CD4-positive, CD25-positive, alpha-beta regulatory T cell (primary cell): ENCODE measurements around the gene VMP1. TPM values are rescaled to one million over a fixed set of nuclear protein-coding genes. Genes with fewer than 3 reads are reported as not detected.
A peak's percentile ranks its signal among the peaks of the same experiment; 100 is the strongest.

Experiments
- ATAC-seq, 2 donors: fragments of 150-1000 bp; cut with Tn5 transposase; one replicate each; pipeline ENCODE4 v1.10.0; 2021; ENCODE audit warnings: low read depth in 2 of 2, moderate number of reproducible peaks in 2 of 2, moderate library complexity in 1 of 2
- DNase-seq, 3 donors: peaks; one replicate each; pipeline versions ENCODE4 v3.0.0 to v3.0.0-alpha.2; 2012 to 2022; ENCODE audit warnings: mixed read lengths in 1 of 3
- H3K27ac ChIP-seq: one replicate; pipeline ENCODE4 v1.7.0; 2013; ENCODE audit warnings: mild to moderate bottlenecking, low read length; ENCODE audit not compliant: insufficient read depth, poor library complexity, severe bottlenecking
- H3K27me3 ChIP-seq: one replicate; pipeline ENCODE4 v1.7.0; 2013; ENCODE audit warnings: low read length; ENCODE audit not compliant: control insufficient read depth, insufficient read depth
- H3K36me3 ChIP-seq: one replicate; pipeline ENCODE4 v1.7.0; 2013; ENCODE audit warnings: mild to moderate bottlenecking, low read length, moderate library complexity; ENCODE audit not compliant: control insufficient read depth, insufficient read depth
- H3K4me1 ChIP-seq: 2 replicates; pipeline ENCODE4 v1.7.0; 2013; ENCODE audit warnings: mild to moderate bottlenecking, low read length; ENCODE audit not compliant: insufficient read depth, control insufficient read depth, poor library complexity, severe bottlenecking
- H3K4me3 ChIP-seq: one replicate; pipeline ENCODE4 v1.7.0; 2013; ENCODE audit warnings: low read depth, mild to moderate bottlenecking, low read length, moderate library complexity
- H3K9me3 ChIP-seq, 2 experiments: 1 replicate in 1 of 2; 2 replicates in 1 of 2; pipeline ENCODE4 v1.7.0; 2013; ENCODE audit warnings: low read length in 2 of 2, mild to moderate bottlenecking in 1 of 2, moderate library complexity in 1 of 2; ENCODE audit not compliant: control insufficient read depth in 2 of 2
- H3K27ac Mint-ChIP-seq, 3 donors: one replicate each; pipeline ENCODE4 v1.8.0; 2020 to 2022; ENCODE audit warnings: mild to moderate bottlenecking in 3 of 3, mixed read lengths in 3 of 3, moderate library complexity in 2 of 3
- H3K27me3 Mint-ChIP-seq: one replicate; pipeline ENCODE4 v1.8.0; 2022; ENCODE audit warnings: mild to moderate bottlenecking, mixed read lengths
- H3K36me3 Mint-ChIP-seq: one replicate; pipeline ENCODE4 v1.8.0; 2020; ENCODE audit warnings: mixed read lengths
- H3K4me1 Mint-ChIP-seq, 4 donors: one replicate each; pipeline ENCODE4 v1.8.0; 2020 to 2022; ENCODE audit warnings: mixed read lengths in 4 of 4, mild to moderate bottlenecking in 1 of 4
- H3K4me3 Mint-ChIP-seq, 4 donors: one replicate each; pipeline ENCODE4 v1.8.0; 2020 to 2022; ENCODE audit warnings: mild to moderate bottlenecking in 4 of 4, mixed read lengths in 4 of 4, moderate library complexity in 3 of 4
- H3K9me3 Mint-ChIP-seq, 7 donors: one replicate each; pipeline ENCODE4 v1.8.0; 2020 to 2022; ENCODE audit warnings: mixed read lengths in 7 of 7, mild to moderate bottlenecking in 3 of 7, moderate library complexity in 2 of 7
- polyA plus RNA-seq, 4 donors: library from polyadenylated mRNA; unstranded; fragments of 300-500 nt; fragmentation: Illumina TruSeq; gene quantifications; one replicate each; pipeline ENCODE4 v1.2.3, GENCODE V29; 2021
- total RNA-seq: library from RNA; stranded (reverse); gene quantifications from one replicate; pipeline ENCODE4 v1.2.3, GENCODE V29; 2022

The VMP1 gene
- total and polyA plus RNA-seq, 5 donors from 2014 or later: 50.3 to 238 (median 73.4) TPM

DNA sequence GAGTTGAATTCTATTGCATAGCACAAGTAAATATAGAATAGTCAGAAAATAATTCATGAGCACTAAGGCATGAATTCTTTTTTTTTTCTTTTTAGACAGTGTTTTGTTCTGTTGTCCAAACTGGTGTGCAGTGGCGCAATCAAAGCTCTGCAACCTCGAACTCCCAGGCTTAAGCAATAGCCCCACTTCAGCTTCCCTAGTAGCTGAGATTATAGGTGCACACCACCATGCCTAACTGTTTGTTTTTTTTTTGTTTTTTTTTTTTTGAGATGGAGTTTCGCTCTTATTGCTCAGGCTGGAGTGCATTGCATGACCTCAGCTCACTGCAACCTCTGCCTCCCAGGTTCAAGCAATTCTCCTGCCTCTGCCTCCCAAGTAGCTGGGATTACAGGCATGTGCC is 168.7 kb downstream of the VMP1 start:
- Mint-ChIP-seq H3K27ac (peak overlapping the region in 1 of 3 donors; percentile 10), H3K36me3 (peaks cover 24% of the 10 kb centered on the region), H3K27me3 (no peaks in the 10 kb centered on the region), H3K4me1 (peaks cover 0 to 6% (median 2%) of the 10 kb centered on the region in 4 donors), H3K9me3 (no peaks in the 10 kb centered on the region), H3K4me3 (no peak overlapping the region)
- Histone ChIP-seq H3K4me3 (no peak overlapping the region), H3K36me3 (peaks cover 68% of the 10 kb centered on the region), H3K4me1 (no peaks in the 10 kb centered on the region), H3K9me3 (no peaks in the 10 kb centered on the region), H3K27ac (no peak overlapping the region), H3K27me3 (no peaks in the 10 kb centered on the region)
- DNase-seq: no peak
- ATAC-seq: no peak

DNA sequence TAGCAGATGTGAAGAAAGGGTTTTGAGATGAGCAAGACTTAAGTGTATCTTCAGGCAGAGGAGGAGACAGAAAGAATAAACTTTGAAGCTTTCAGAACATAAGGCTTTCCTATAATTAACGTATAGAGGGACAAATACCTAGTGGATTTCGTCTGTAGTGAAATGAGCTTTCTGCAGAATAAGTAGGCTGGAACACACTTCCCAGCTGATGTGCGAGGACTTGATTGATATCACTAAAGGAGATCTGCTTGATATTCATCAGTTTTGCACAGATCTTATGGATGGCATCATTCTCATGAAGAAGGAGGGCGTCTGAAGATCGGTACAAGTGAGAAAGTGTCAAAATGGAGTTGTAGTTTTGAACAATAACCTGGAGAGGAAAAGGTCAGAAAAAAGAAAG is 170.5 kb downstream of the VMP1 start:
- ATAC-seq (no peak), DNase-seq (no peak)
- Histone ChIP-seq H3K9me3 (no peaks in the 10 kb centered on the region), H3K27ac (no peak overlapping the region), H3K4me3 (no peak overlapping the region), H3K4me1 (no peaks in the 10 kb centered on the region), H3K27me3 (no peaks in the 10 kb centered on the region), H3K36me3 (peaks cover 69% of the 10 kb centered on the region)
- Mint-ChIP-seq H3K4me3 (no peak overlapping the region), H3K36me3 (peaks cover 16% of the 10 kb centered on the region), H3K4me1 (peaks cover 0 to 6% (median 2%) of the 10 kb centered on the region in 4 donors), H3K27me3 (no peaks in the 10 kb centered on the region), H3K27ac (no peak overlapping the region), H3K9me3 (no peaks in the 10 kb centered on the region)

GRCh38 chr17:59878624-59879023 is 171.2 kb downstream of the VMP1 start:
- H3K9me3 Mint-ChIP-seq: no peaks in the 10 kb centered on the region
- Histone ChIP-seq H3K4me1 (no peaks in the 10 kb centered on the region), H3K27me3 (no peaks in the 10 kb centered on the region), H3K36me3 (peaks cover 72% of the 10 kb centered on the region), H3K9me3 (no peaks in the 10 kb centered on the region), H3K4me3 (no peak overlapping the region), H3K27ac (no peak overlapping the region)
- peak overlapping the region in 1 of 3 donors; percentile 29 for H3K27ac Mint-ChIP-seq
- H3K4me3 Mint-ChIP-seq: no peak overlapping the region
- H3K27me3 Mint-ChIP-seq: no peaks in the 10 kb centered on the region
- ATAC-seq: no peak
- H3K4me1 Mint-ChIP-seq: peaks cover 0 to 6% (median 2%) of the 10 kb centered on the region in 4 donors
- peaks cover 16% of the 10 kb centered on the region for H3K36me3 Mint-ChIP-seq
- no peak for DNase-seq

DNA sequence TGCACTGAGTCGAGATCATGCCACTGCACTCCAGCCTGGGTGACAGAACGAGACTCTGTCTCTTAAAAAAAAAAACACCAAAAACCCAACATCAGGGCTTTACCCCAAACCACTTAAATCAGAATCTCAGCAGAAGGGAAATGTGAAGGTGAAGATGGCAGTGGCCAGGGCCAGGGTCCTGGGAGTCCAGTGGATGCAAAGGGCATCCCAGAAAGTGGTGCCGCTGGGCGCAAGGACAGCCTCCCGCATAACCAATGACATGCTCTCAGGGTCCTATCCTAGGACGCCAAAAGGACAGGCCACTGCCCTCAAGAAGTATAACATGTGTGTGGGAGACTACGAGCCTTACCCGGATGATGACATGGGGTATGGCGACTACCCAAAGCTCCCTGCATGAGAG is 177.4 kb downstream of the VMP1 start:
- no peak overlapping the region for H3K4me3 Mint-ChIP-seq
- H3K9me3 Mint-ChIP-seq: peaks cover 0 to 2% (median 0%) of the 10 kb centered on the region in 7 donors
- H3K27ac Mint-ChIP-seq: no peak overlapping the region

DNA sequence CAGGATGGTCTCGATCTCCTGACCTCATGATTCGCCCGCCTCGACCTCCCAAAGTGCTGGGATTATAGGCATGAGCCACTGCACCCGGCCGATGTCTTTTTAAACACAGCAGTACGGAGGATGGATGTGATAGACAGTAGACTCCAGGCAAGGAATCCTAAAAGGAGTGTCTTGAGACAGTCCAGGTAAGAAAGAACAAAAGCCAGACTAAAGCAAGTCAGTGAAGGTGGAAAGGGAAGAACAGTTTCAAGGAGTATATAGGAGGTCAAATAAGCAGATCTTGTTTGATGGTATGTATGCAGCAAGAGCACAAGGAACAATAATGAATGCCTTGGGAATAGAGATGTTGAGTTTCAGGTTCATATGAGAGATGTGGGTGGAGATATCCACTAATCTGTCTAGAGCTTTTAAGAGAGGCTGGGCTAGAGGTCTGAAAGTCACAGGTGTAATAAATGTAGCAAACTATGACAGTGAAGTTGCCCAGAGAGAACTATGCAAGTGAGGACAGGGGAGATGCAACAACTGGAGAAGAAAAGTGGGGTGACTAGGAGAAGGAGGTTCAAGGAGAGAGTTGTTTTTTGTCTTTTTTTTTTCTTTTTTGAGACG is 180.8 kb downstream of the VMP1 start:
- peaks cover 42% of the 10 kb centered on the region for H3K36me3 ChIP-seq
- no peaks in the 10 kb centered on the region for H3K9me3 ChIP-seq
- peaks cover 21% of the 10 kb centered on the region for H3K4me1 ChIP-seq
- H3K4me3 Mint-ChIP-seq: peak overlapping the region in 3 of 4 donors; percentile 10 to 90 (median 84)
- no peak overlapping the region for H3K4me3 ChIP-seq
- no peak for ATAC-seq
- no peak overlapping the region for H3K27ac ChIP-seq
- H3K27me3 Mint-ChIP-seq: no peaks in the 10 kb centered on the region
- peaks cover 30% of the 10 kb centered on the region for H3K36me3 Mint-ChIP-seq
- no peak for DNase-seq
- H3K4me1 Mint-ChIP-seq: peaks cover 13 to 57% (median 30%) of the 10 kb centered on the region in 4 donors
- H3K27ac Mint-ChIP-seq: peak overlapping the region; percentile 37 to 78 (median 45)
- no peaks in the 10 kb centered on the region for H3K27me3 ChIP-seq
- H3K9me3 Mint-ChIP-seq: peaks cover 0 to 2% (median 0%) of the 10 kb centered on the region in 7 donors

More for the DNA sequence above, 177.4 kb downstream of the VMP1 start:
- Mint-ChIP-seq H3K27me3 (no peaks in the 10 kb centered on the region), H3K36me3 (peaks cover 29% of the 10 kb centered on the region), H3K4me1 (peaks cover 5 to 29% (median 17%) of the 10 kb centered on the region in 4 donors)
- no peak overlapping the region for H3K27ac ChIP-seq
- H3K27me3 ChIP-seq: no peaks in the 10 kb centered on the region
- no peak overlapping the region for H3K4me3 ChIP-seq
- H3K36me3 ChIP-seq: peaks cover 52% of the 10 kb centered on the region
- H3K4me1 ChIP-seq: no peaks in the 10 kb centered on the region
- DNase-seq: no peak
- ATAC-seq: no peak
- no peaks in the 10 kb centered on the region for H3K9me3 ChIP-seq

DNA sequence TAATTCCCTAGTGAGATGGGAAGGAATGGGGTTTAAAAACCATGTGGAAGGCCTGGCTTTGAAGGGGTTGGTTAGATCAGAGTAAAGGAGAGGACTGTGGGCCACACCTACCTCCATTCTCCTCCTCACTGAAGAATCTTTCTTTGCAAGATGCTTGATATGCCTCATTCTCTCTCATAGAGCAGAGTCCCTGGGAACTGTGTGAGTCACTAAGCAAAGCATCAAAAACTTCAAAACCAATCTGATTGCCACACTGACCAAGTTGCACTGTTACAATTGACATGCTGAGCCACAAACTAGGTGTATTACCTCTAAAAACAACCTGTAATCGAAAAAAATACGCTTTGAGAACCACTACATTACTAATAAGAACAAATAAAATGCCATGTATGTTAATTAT is 183.3 kb downstream of the VMP1 start:
- peak overlapping the region; percentile 84 to 100 (median 98) for H3K4me3 Mint-ChIP-seq
- no peaks in the 10 kb centered on the region for H3K27me3 ChIP-seq
- H3K4me3 ChIP-seq: no peak overlapping the region
- H3K36me3 ChIP-seq: peaks cover 20% of the 10 kb centered on the region
- H3K27ac ChIP-seq: no peak overlapping the region
- DNase-seq: no peak
- peak overlapping the region; percentile 50 to 68 (median 68) for H3K27ac Mint-ChIP-seq
- H3K36me3 Mint-ChIP-seq: peaks cover 21% of the 10 kb centered on the region
- ATAC-seq: no peak
- peaks cover 13 to 73% (median 42%) of the 10 kb centered on the region in 4 donors for H3K4me1 Mint-ChIP-seq
- peaks cover 0 to 2% (median 0%) of the 10 kb centered on the region in 7 donors for H3K9me3 Mint-ChIP-seq
- no peaks in the 10 kb centered on the region for H3K9me3 ChIP-seq
- H3K4me1 ChIP-seq: peaks cover 34% of the 10 kb centered on the region
- H3K27me3 Mint-ChIP-seq: no peaks in the 10 kb centered on the region

Other genes with a start within 250 kb of the VMP1 start
- 52.2 TPM for gene DHX40, start 142.0 kb upstream of the VMP1 start, total RNA-seq
- gene DHX40, start 142.0 kb upstream of the VMP1 start, polyA plus RNA-seq: 10 to 100 TPM; 22.3 to 23.4 (median 22.8) TPM
- gene CLTC, start 87.8 kb upstream of the VMP1 start, total RNA-seq: 111 TPM
- 10 to 100 TPM; 37.4 to 47.2 (median 37.9) TPM for gene CLTC, start 87.8 kb upstream of the VMP1 start, polyA plus RNA-seq
- 8.4 TPM for gene PTRH2, start 224 bp upstream of the VMP1 start, total RNA-seq
- 10 to 100 TPM; 16.2 to 23.2 (median 21.4) TPM for gene PTRH2, start 224 bp upstream of the VMP1 start, polyA plus RNA-seq
- gene TUBD1, start 185.3 kb downstream of the VMP1 start, total RNA-seq: 16.3 TPM
- gene TUBD1, start 185.3 kb downstream of the VMP1 start, polyA plus RNA-seq: 10 to 100 TPM; 21.0 to 28.2 (median 24.6) TPM
- gene RPS6KB1, start 185.5 kb downstream of the VMP1 start, total RNA-seq: 123 TPM
- 10 to 100 TPM; 19.9 to 28.1 (median 25.0) TPM for gene RPS6KB1, start 185.5 kb downstream of the VMP1 start, polyA plus RNA-seq